K562 (cell line): Measurements from ENCODE around the gene ST8SIA2. TPM values are rescaled to one million over a fixed set of nuclear protein-coding genes. Genes with fewer than 3 reads are reported as not detected.

Experiments used
- ATAC-seq: fragments of 200-7000 bp; cut with Tn5 transposase; 3 replicates; pipeline ENCODE4 v1.9.1; 2020; ENCODE audit warnings: moderate library complexity
- BruUV-seq: library from RNA; stranded (reverse); fragments of 400-500 nt; replicated peaks from 2 replicates; lab custom pipeline; 2021; lab: Mats Ljungman, UMichigan
- CTCF ChIA-PET: fragments of 300-600 bp; formaldehyde crosslinking; extraction: SDS; loops from one replicate; lab custom pipeline; 2021; ENCODE audit warnings: low intra/inter-chr PET ratio; lab: Yijun Ruan, JAX
- POLR2A ChIA-PET: fragments of 300-600, 350-650 bp; sonication (Branson Sonifier 250); formaldehyde crosslinking; extraction: SDS; loops from one replicate; lab custom pipeline; 2021; ENCODE audit warnings: antibody characterized with exemption, inconsistent platforms; lab: Yijun Ruan, JAX
- DNase-seq, 4 experiments: peaks; one replicate each; pipeline versions ENCODE4 v3.0.0 to v3.0.0-alpha.2; 2011 to 2018; ENCODE audit warnings: low spot score in 3 of 4, mixed read lengths in 3 of 4; ENCODE audit errors: extremely low read depth in 1 of 4
- FAIRE-seq: peaks from 2 replicates; lab custom pipeline; 2011; peaks lifted over from hg19 to GRCh38; lab: Jason Lieb, UNC
- H2AFZ ChIP-seq: 2 replicates; pipeline ENCODE4 v1.6.0; 2011; ENCODE audit warnings: low read depth, low read length, control low read depth, inconsistent platforms
- H3K27ac ChIP-seq: fragments of 200-600 bp; 3 replicates; pipeline ENCODE4 v1.8.0; 2011; ENCODE audit warnings: low read depth, mild to moderate bottlenecking, control low read depth, inconsistent platforms, low read length, moderate library complexity, mixed read lengths; ENCODE audit errors: extremely low read depth
- H3K27me3 ChIP-seq, 2 experiments: fragments of 300-600 bp in 1 of 2; 2 replicates in 1 of 2; 3 replicates in 1 of 2; pipeline versions ENCODE4 v1.6.0 to v1.8.0; 2011; ENCODE audit warnings: inconsistent platforms in 2 of 2, low read length in 2 of 2, mild to moderate bottlenecking in 1 of 2, mixed read lengths in 1 of 2, moderate library complexity in 1 of 2; ENCODE audit not compliant: control insufficient read depth in 2 of 2, insufficient read depth in 2 of 2
- H3K36me3 ChIP-seq: fragments of 300-600 bp; 3 replicates; pipeline ENCODE4 v1.8.0; 2011; ENCODE audit warnings: mild to moderate bottlenecking, low read length, inconsistent platforms; ENCODE audit not compliant: control insufficient read depth, insufficient read depth
- H3K4me1 ChIP-seq, 2 experiments: fragments of 200-600 bp in 1 of 2; replicated peaks in 1 of 2; 2 replicates in 1 of 2; 3 replicates in 1 of 2; pipeline versions ENCODE4 v1.5.1 to v1.8.0; 2011; ENCODE audit warnings: inconsistent platforms in 2 of 2, low read length in 2 of 2, mild to moderate bottlenecking in 1 of 2, mixed read lengths in 1 of 2, moderate library complexity in 1 of 2; ENCODE audit not compliant: control insufficient read depth in 2 of 2, insufficient read depth in 2 of 2
- H3K4me2 ChIP-seq: 2 replicates; pipeline ENCODE4 v1.6.1; 2011; ENCODE audit warnings: low read length, control low read depth, inconsistent platforms, mixed read lengths; ENCODE audit not compliant: insufficient read depth
- H3K4me3 ChIP-seq: fragments of 200-600 bp; sonication (generic), shearing (Covaris generic); 2 replicates; pipeline ENCODE4 v1.5.1; 2016; ENCODE audit warnings: control low read depth, inconsistent platforms
- H3K79me2 ChIP-seq: fragments of 200-600 bp; 3 replicates; pipeline ENCODE4 v1.8.0; 2011; ENCODE audit warnings: low read length, inconsistent platforms; ENCODE audit not compliant: control insufficient read depth, insufficient read depth
- H3K9ac ChIP-seq, 2 experiments: 2 replicates each; pipeline versions ENCODE4 v1.6.0 to v1.6.1; 2011; ENCODE audit warnings: low read depth in 2 of 2, low read length in 2 of 2, control low read depth in 1 of 2, inconsistent platforms in 1 of 2, mild to moderate bottlenecking in 1 of 2, mixed read lengths in 1 of 2; ENCODE audit not compliant: insufficient read depth in 1 of 2
- H3K9me1 ChIP-seq: one replicate; pipeline ENCODE4 v1.6.0; 2011; ENCODE audit warnings: inconsistent platforms, mild to moderate bottlenecking, low read length, moderate library complexity; ENCODE audit not compliant: control insufficient read depth, insufficient read depth
- H3K9me3 ChIP-seq: replicated peaks from 2 replicates; pipeline ENCODE4 v1.5.1; 2011; ENCODE audit warnings: low read depth, low read length, inconsistent platforms; ENCODE audit not compliant: control insufficient read depth, insufficient read depth
- H4K20me1 ChIP-seq: replicated peaks from 2 replicates; pipeline ENCODE4 v1.6.1; 2011; ENCODE audit warnings: low read length, inconsistent platforms, mixed read lengths; ENCODE audit not compliant: control insufficient read depth, insufficient read depth
- E2F4 ChIP-seq: sonication (generic); formaldehyde crosslinking; IDR thresholded peaks from 2 replicates; pipeline ENCODE4 v1.8.0; 2022; ENCODE audit warnings: mild to moderate bottlenecking, low read depth, missing genetic modification reagents
- HDAC3 ChIP-seq: fragments of 450-650 bp; IDR thresholded peaks from 2 replicates; pipeline ENCODE4 v1.6.1; 2018; ENCODE audit warnings: borderline replicate concordance, mild to moderate bottlenecking, moderate library complexity; ENCODE audit not compliant: partially characterized antibody
- NFRKB ChIP-seq: fragments of 450-650 bp; IDR thresholded peaks from 2 replicates; pipeline ENCODE4 v1.6.1; 2016; ENCODE audit warnings: low read depth
- NR2C2 ChIP-seq, 2 experiments: fragments of 200-800 bp in 1 of 2; sonication (Bioruptor generic) in 1 of 2; sonication (generic) in 1 of 2; formaldehyde crosslinking in 1 of 2; IDR thresholded peaks; 2 replicates each; pipeline versions ENCODE4 v1.6.1 to v1.8.0; 2016 to 2022; ENCODE audit warnings: mild to moderate bottlenecking in 1 of 2, missing compliant biosample characterization in 1 of 2, missing genetic modification characterization in 1 of 2, missing genetic modification reagents in 1 of 2
- POLR2A ChIP-seq: fragments of 450-650 bp; conservative IDR thresholded peaks from 2 replicates; pipeline ENCODE4 v1.6.1; 2016
- RBM39 ChIP-seq: fragments of 200-400 bp; formaldehyde crosslinking; optimal IDR thresholded peaks from 2 replicates; pipeline ENCODE3; 2018; ENCODE audit warnings: low read depth, low read length
- YY1 ChIP-seq, 3 experiments: IDR thresholded peaks; 2 replicates each; pipeline ENCODE4 v1.6.1; 2011; ENCODE audit warnings: low read length in 2 of 3, mild to moderate bottlenecking in 2 of 3, moderate library complexity in 2 of 3, borderline replicate concordance in 1 of 3, control low read depth in 1 of 3, low read depth in 1 of 3; ENCODE audit not compliant: insufficient read depth in 3 of 3, insufficient replicate concordance in 2 of 3, control insufficient read depth in 1 of 3, insufficient read length in 1 of 3; ENCODE audit errors: extremely low read depth in 1 of 3
- ZNF347 ChIP-seq: fragments of 450-650 bp; formaldehyde crosslinking; IDR thresholded peaks from 2 replicates; pipeline ENCODE4 v1.4.0; 2020; ENCODE audit warnings: low read depth, mild to moderate bottlenecking, moderate library complexity
- ZNF584 ChIP-seq: fragments of 200-800 bp; sonication (Bioruptor generic); IDR thresholded peaks from 2 replicates; pipeline ENCODE4 v1.6.1; 2016; ENCODE audit warnings: low read depth, mild to moderate bottlenecking, missing genetic modification characterization, missing compliant biosample characterization
- ZSCAN32 ChIP-seq: fragments of 450-650 bp; formaldehyde crosslinking; IDR thresholded peaks from 2 replicates; pipeline ENCODE4 v1.4.0; 2020; ENCODE audit warnings: mild to moderate bottlenecking, moderate library complexity
- ZZZ3 ChIP-seq: fragments of 450-650 bp; IDR thresholded peaks from 2 replicates; pipeline ENCODE4 v1.6.1; 2016; ENCODE audit warnings: antibody characterized with exemption, mild to moderate bottlenecking, moderate library complexity
- WGBS: fragments of 100-300 bp; shearing (Covaris generic); methylation state at CpG from one replicate; pipeline ENCODE4 v1.1.6; 2016; ENCODE audit warnings: low coverage, mixed read lengths; ENCODE audit not compliant: insufficient coverage; ENCODE audit errors: missing lambda C conversion rate; 5-methylcytosine and 5-hydroxymethylcytosine counted together
- in situ Hi-C: fragments of 300-500 bp; cut with MboI; formaldehyde crosslinking; loops from 4 replicates; pipeline ENCODE4 v1.15.0; 2018; ENCODE audit warnings: inconsistent platforms, mixed read lengths
- intact Hi-C: fragments of 100-400 bp; cut with micrococcal nuclease; formaldehyde crosslinking; loops from 2 replicates; pipeline ENCODE4 v1.14.2; 2022
- polyA plus RNA-seq, 8 experiments: library from polyadenylated mRNA; depleted of rRNA in 4 of 8; stranded (reverse) in 5 of 8; unstranded in 3 of 8; fragments of >200 nt; fragmentation: Nextera tagmentation in 2 of 8; fragmentation: Illumina TruSeq in 1 of 8; extraction: Ambion mirVana in 2 of 8; extraction: Trizol in 1 of 8; gene quantifications; 2 replicates each; pipeline versions ENCODE4 v1.2.1 to v1.2.3, GENCODE V29; 2011 to 2014; ENCODE audit warnings: inconsistent platforms in 1 of 8, missing spikeins in 1 of 8
- total RNA-seq, 7 experiments: library from RNA; depleted of rRNA in 6 of 7; stranded (reverse); fragments of >200 nt in 6 of 7; fragmentation: Illumina TruSeq in 2 of 7; extraction: Trizol in 2 of 7; gene quantifications; 2 replicates each; pipeline versions ENCODE4 v1.2.1 to v1.2.3, GENCODE V29; 2011 to 2021; ENCODE audit warnings: low replicate concordance in 1 of 7
- TF ChIP-seq, protein P1 (sequence below): fragments of 200-800 bp; sonication (Bioruptor generic); IDR thresholded peaks from 2 replicates; pipeline ENCODE4 v1.6.1; 2017; ENCODE audit warnings: missing genetic modification characterization, missing compliant biosample characterization

The ST8SIA2 gene
- total and polyA plus RNA-seq, 9 of the 15 experiments (the other 6 are each of a cell fraction or from before 2014, with no cell fraction given) = not detected

DNA sequence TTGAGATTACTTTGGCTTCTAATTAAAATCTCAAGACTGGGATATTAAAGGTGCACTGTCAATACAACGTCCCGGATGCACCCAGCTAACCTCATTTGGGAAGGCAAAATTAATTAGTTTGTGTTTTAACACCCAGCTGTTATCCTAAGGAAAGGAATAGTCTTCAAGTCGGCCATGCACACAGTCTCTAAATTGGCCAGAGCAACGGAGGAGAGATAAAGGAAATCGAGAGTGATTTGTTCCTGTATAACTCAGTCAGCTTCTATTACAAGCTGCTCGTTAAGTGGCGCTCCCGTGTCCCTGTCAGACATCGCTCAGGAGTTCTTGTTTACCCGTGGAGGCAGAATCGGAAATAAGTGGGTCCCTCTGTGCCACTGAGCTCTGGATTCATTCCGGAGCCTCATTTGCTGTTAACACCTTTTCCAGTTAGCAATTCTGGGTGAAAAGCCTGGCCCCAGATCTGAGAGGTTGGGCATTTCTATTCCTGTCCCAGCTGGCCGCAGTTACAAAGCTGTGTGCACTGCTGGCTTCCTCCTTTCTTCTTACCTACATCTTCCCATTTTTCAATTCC lies 63.9 kb downstream of the ST8SIA2 start:
- CTCF ChIA-PET = no interaction called here
- Histone ChIP-seq H3K27me3 (peaks cover 22 to 63% of the 10 kb centered on the region in 2 experiments; a peak in 4 of 5 replicates), H3K27ac (no peak overlapping the region), H3K4me1 (no peaks in the 10 kb centered on the region)
- no peak for DNase-seq
- no peak for TF ChIP-seq HDAC3
- no peak for TF ChIP-seq ZZZ3
- no peak for TF ChIP-seq E2F4 (CRISPR knock-in tag)
- TF ChIP-seq, all 486 proteins: peak for 0
- intact Hi-C loops = no loop called here
- no peaks in the 10 kb centered on the region for H3K36me3 ChIP-seq
- no peak overlapping the region for H2AFZ ChIP-seq
- no peak for FAIRE-seq
- no peaks in the 10 kb centered on the region for H3K9me3 ChIP-seq
- peaks cover 5% of the 10 kb centered on the region; the same call in 1 of the 2 replicates for H4K20me1 ChIP-seq
- H3K9ac ChIP-seq = no peak overlapping the region
- no peaks in the 10 kb centered on the region for H3K9me1 ChIP-seq
- no peak overlapping the region for H3K4me3 ChIP-seq
- no TSS peak for BruUV-seq
- H3K4me2 ChIP-seq = no peak overlapping the region
- no peaks in the 10 kb centered on the region for H3K79me2 ChIP-seq
- in situ Hi-C loops = no loop called here
- POLR2A ChIA-PET = interaction anchor here (1.3 kb wide), 1 partner anchor 22 kb away, joined by 3 read pairs; no protein-coding TSS in a partner anchor
- WGBS = 0% methylated on average over 13 of the region's 13 CpGs
- ATAC-seq = no peak

DNA sequence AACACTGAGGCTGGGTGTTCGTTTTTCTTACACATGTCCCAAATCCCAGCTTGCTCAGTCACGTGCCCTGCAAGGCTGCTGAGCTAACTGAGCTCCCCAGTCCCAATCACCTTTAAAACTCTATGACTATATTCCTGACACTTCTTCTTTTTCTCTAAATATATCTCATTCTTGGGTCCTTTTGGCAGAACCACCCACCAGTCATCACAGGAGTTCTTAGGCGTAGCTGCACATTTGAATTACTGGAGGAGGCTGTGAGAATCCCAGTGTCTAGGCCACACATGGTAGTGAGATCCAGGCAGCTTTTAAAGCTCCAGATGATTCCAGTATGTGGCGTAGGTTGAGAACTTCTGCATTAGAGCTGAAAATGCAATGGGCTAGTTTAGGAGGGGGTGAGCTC lies 66.3 kb downstream of the ST8SIA2 start:
- Histone ChIP-seq H3K79me2 (no peaks in the 10 kb centered on the region), H3K27me3 (peaks cover 24 to 63% of the 10 kb centered on the region in 2 experiments; a peak in 4 of 5 replicates), H3K9me1 (no peaks in the 10 kb centered on the region), H3K9me3 (no peaks in the 10 kb centered on the region), H4K20me1 (peaks cover 10% of the 10 kb centered on the region; the same call in 1 of the 2 replicates), H3K36me3 (no peaks in the 10 kb centered on the region), H3K9ac (no peak overlapping the region), H3K4me3 (no peak overlapping the region), H2AFZ (no peak overlapping the region), H3K4me2 (no peak overlapping the region), H3K4me1 (no peaks in the 10 kb centered on the region; a peak in 1 of 5 replicates), H3K27ac (no peak overlapping the region)
- no peak for DNase-seq
- intact Hi-C loops = no loop called here
- POLR2A ChIA-PET = interaction anchor here (0.6 to 0.8 kb wide), 2 partner anchors 34 to 251 kb away, joined by 4 to 5 read pairs; no protein-coding TSS in a partner anchor
- WGBS = 0% methylated on average over 4 of the region's 4 CpGs
- BruUV-seq = no TSS peak
- in situ Hi-C loops = no loop called here
- FAIRE-seq = no peak
- ATAC-seq = no peak
- CTCF ChIA-PET = no interaction called here
- no peak for TF ChIP-seq RBM39
- TF ChIP-seq YY1 (IDR thresholded peaks at IDR 0.05; ENCODE audit: borderline replicate concordance in 1 of 3, control insufficient read depth in 1 of 3, extremely low read depth in 1 of 3, insufficient read depth in 3 of 3, insufficient read length in 1 of 3, insufficient replicate concordance in 2 of 3, low read depth in 1 of 3, low read length in 2 of 3) = no peak
- no peak for TF ChIP-seq ZNF347 (CRISPR knock-in tag)
- no peak for TF ChIP-seq NFRKB
- TF ChIP-seq ZNF584 (CRISPR knock-in tag) = no peak
- TF ChIP-seq ZSCAN32 (CRISPR knock-in tag) = no peak
- TF ChIP-seq, protein P1, sequence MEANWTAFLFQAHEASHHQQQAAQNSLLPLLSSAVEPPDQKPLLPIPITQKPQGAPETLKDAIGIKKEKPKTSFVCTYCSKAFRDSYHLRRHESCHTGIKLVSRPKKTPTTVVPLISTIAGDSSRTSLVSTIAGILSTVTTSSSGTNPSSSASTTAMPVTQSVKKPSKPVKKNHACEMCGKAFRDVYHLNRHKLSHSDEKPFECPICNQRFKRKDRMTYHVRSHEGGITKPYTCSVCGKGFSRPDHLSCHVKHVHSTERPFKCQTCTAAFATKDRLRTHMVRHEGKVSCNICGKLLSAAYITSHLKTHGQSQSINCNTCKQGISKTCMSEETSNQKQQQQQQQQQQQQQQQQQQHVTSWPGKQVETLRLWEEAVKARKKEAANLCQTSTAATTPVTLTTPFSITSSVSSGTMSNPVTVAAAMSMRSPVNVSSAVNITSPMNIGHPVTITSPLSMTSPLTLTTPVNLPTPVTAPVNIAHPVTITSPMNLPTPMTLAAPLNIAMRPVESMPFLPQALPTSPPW = no peak
- no peak for TF ChIP-seq POLR2A
- no peak for TF ChIP-seq NR2C2 (CRISPR knock-in tag; IDR thresholded peaks at IDR 0.05)
- TF ChIP-seq NR2C2 (tag; IDR thresholded peaks at IDR 0.05) = no peak
